Measurements from ENCODE around the gene ITGB2.

The ITGB2 gene

DNA sequence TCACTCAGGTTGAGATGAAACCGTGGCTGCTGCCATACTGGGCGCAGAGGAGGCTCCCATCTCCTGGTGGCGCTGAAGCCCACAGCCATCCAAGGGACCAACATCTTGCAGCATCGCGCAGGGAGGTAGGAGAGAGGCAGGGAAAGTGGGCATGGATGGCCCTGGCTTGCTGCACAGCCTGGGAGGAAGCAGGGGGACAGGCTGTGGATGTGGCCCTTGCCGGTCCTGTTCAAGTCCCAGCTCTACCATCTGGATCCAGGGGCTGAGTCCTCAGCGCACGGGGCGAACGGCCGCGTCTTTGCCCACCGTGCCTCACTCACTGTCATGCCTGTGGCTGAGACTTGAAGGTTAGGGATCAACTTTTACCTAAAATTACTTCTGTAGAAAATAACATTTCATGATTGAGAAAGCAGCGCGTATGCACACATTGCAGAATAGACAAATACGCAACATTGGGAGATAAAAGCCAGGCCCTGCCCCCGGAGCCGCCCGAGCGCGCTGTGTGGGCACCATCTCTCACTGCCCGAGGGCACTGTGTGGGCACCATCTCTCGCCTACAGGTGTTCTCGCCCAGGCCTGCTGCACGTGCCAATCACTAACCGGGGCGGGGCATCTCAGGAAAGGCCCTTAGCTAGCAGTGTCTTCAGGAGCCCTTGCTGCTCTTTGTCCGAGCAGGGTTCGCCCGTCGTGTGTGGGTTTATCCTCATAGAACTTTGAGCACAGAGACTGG lies 30.7 kb upstream of the ITGB2 start:
- no peak overlapping the region for H3K4me3 ChIP-seq (ENCODE audit: low read depth, low read length)
- DNase-seq (ENCODE audit: low read depth) = no peak
- TF ChIP-seq, protein P1, sequence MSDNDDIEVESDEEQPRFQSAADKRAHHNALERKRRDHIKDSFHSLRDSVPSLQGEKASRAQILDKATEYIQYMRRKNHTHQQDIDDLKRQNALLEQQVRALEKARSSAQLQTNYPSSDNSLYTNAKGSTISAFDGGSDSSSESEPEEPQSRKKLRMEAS (IDR thresholded peaks at IDR 0.05; ENCODE audit: low read depth, low read length) = no peak
- no peak for TF ChIP-seq MYC (IDR thresholded peaks at IDR 0.05; ENCODE audit: low read depth, low read length)
- TF ChIP-seq, protein P2, sequence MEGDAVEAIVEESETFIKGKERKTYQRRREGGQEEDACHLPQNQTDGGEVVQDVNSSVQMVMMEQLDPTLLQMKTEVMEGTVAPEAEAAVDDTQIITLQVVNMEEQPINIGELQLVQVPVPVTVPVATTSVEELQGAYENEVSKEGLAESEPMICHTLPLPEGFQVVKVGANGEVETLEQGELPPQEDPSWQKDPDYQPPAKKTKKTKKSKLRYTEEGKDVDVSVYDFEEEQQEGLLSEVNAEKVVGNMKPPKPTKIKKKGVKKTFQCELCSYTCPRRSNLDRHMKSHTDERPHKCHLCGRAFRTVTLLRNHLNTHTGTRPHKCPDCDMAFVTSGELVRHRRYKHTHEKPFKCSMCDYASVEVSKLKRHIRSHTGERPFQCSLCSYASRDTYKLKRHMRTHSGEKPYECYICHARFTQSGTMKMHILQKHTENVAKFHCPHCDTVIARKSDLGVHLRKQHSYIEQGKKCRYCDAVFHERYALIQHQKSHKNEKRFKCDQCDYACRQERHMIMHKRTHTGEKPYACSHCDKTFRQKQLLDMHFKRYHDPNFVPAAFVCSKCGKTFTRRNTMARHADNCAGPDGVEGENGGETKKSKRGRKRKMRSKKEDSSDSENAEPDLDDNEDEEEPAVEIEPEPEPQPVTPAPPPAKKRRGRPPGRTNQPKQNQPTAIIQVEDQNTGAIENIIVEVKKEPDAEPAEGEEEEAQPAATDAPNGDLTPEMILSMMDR (IDR thresholded peaks at IDR 0.05; ENCODE audit: low read depth, low read length) = no peak
- TF ChIP-seq POLR2A (IDR thresholded peaks at IDR 0.05; ENCODE audit: extremely low read depth, insufficient read length) = no peak

DNA sequence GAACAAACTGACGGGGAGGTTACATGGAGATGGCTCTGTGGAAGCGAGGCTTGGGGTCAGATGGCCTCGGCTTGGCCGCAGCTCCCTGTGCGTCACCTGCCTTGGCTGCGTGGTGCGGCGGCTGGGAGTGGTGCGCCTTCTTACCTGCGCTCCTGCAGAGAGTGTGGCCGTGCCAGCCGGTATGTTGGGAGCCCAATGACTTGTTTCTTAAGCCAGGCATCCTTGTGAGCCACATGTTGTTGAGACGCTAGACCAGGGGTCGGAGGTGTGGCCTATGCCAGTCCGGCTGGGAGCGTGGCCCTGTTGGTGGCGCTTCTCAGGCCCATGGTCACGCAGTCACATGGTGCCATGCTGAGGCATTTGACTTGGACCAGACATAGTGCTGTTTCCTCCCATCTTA lies 29.7 kb upstream of the ITGB2 start:
- DNase-seq (ENCODE audit: low read depth) = no peak
- TF ChIP-seq MYC (IDR thresholded peaks at IDR 0.05; ENCODE audit: low read depth, low read length) = no peak
- TF ChIP-seq POLR2A (IDR thresholded peaks at IDR 0.05; ENCODE audit: extremely low read depth, insufficient read length) = no peak
- TF ChIP-seq, protein P2 (IDR thresholded peaks at IDR 0.05; ENCODE audit: low read depth, low read length) = no peak
- TF ChIP-seq, protein P1 (IDR thresholded peaks at IDR 0.05; ENCODE audit: low read depth, low read length) = no peak
- no peak overlapping the region for H3K4me3 ChIP-seq (ENCODE audit: low read depth, low read length)

DNA sequence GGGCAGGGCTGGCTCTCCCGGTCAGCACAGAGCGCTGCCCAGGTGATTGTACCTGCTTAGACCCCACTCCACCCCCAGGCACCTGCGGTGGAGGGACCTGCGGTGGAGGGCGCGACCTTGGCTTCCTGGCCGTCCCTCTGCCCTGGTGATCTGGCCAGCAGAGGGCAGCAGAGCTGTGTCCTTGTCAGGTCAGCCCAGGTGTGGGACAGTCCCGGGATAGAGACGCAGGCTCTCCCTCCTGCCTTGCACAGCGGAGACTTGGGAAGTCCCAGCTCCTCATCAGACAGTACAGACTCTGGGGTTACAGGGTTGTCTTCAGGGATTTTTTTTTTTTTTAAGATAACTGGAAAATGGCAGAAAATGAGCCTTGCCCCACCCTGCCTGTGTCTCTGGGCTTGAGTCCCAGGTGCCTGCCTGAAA lies 29.1 kb upstream of the ITGB2 start:
- peak; percentile 60 for DNase-seq (ENCODE audit: low read depth)
- no peak overlapping the region for H3K4me3 ChIP-seq (ENCODE audit: low read depth, low read length)
- TF ChIP-seq, protein P2 (IDR thresholded peaks at IDR 0.05; ENCODE audit: low read depth, low read length) = peak; percentile 78
- no peak for TF ChIP-seq MYC (IDR thresholded peaks at IDR 0.05; ENCODE audit: low read depth, low read length)

DNA sequence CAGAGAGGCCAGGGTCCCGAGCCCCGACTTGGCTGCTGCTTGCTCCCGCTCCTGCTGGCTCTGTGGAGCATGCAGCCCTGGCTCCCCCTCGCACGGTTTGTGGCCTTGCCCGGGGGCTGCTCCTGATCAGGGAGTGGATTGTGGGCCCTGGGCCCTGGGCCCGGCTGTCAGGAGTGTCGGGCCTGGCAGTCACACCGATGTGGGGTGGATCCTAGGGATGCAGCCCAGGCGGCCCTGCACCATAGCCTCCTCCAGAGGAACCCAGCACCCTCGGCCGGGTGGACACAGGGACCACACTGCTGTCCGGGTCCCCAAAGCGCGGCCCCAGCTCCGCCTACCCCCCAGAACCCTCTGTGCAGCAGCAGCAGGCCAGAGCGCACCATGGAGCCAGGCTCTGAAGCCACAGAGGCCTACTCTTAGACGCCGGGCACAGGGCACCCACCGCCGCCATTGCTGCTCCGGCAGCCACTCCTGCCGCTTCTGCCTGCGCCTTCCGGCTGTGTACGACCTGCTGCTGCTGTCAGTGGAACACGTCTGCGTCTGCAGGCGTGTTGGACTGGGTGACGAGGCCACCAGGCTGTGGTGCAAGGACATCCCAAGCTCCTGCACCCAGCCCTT lies 28.6 kb upstream of the ITGB2 start:
- DNase-seq (ENCODE audit: low read depth) = no peak
- no peak for TF ChIP-seq MYC (IDR thresholded peaks at IDR 0.05; ENCODE audit: low read depth, low read length)
- TF ChIP-seq POLR2A (IDR thresholded peaks at IDR 0.05; ENCODE audit: extremely low read depth, insufficient read length) = no peak
- TF ChIP-seq, protein P2 (IDR thresholded peaks at IDR 0.05; ENCODE audit: low read depth, low read length) = no peak
- TF ChIP-seq, protein P1 (IDR thresholded peaks at IDR 0.05; ENCODE audit: low read depth, low read length) = no peak
- H3K4me3 ChIP-seq (ENCODE audit: low read depth, low read length) = no peak overlapping the region

DNA sequence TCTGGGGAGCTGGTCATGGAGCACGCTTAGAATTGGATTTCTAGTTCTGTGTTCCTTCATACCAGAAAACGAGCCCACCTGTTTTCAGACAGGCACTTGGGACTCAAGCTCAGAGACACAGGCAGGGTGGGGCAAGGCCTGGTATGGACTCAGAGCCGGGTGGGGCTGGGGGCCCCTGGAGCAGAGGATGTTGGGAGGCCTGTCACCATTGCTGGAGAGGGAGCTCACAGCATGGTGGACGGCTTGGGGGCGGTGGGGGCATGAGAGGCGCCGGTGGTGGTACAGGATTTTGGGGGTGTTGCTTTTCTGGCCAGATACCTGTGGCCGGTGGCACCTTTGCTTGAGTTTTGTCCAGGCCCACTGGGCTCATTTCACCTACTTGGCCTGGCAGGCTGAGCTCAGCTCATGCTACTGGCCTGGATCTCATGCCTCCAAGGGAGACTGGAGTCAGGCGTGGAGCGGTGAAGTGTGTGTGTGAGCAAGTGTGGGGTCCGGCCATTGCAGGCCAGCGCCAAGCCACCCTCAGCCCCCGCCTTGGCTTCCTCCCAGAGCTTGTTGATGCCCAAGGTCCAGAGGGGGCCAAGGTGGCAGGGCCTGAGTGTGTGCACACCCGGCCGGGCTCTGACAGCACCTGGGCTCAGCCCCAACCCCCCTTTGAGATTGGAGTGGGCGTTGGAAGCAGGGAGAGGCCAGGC lies 27.9 kb upstream of the ITGB2 start:
- TF ChIP-seq, protein P2 (IDR thresholded peaks at IDR 0.05; ENCODE audit: low read depth, low read length) = no peak
- TF ChIP-seq, protein P1 (IDR thresholded peaks at IDR 0.05; ENCODE audit: low read depth, low read length) = no peak
- TF ChIP-seq POLR2A (IDR thresholded peaks at IDR 0.05; ENCODE audit: extremely low read depth, insufficient read length) (no peak), MYC (IDR thresholded peaks at IDR 0.05; ENCODE audit: low read depth, low read length) (no peak)
- no peak for DNase-seq (ENCODE audit: low read depth)
- H3K4me3 ChIP-seq (ENCODE audit: low read depth, low read length) = no peak overlapping the region

Data from NB4 (cell line).